HG03469 (cell line): ENCODE data around the gene EPDR1.
"Not testable (repeated sequence)": the region's sequence is repeated elsewhere in the genome, so short reads cannot be mapped to it uniquely, and the experiment has no call there.

Experiments
- ATAC-seq: cut with Tn5 transposase; IDR thresholded peaks from one replicate; pipeline ENCODE4 v1.9.1; 2021; ENCODE audit warnings: mild to moderate bottlenecking, moderate library complexity, moderate number of reproducible peaks; ENCODE audit not compliant: unreplicated experiment

Gene EPDR1

GRCh38 chr7:37927773-37928444 lies 7.5 kb downstream of the EPDR1 start:
- no peak for ATAC-seq

- no peak for ATAC-seq
Observed at GRCh38 chr7:37928878-37929277, 8.4 kb downstream of the EPDR1 start.

GRCh38 chr7:37930226-37930948 lies 9.9 kb downstream of the EPDR1 start:
- no peak for ATAC-seq

GRCh38 chr7:37932543-37932942 lies 12.1 kb downstream of the EPDR1 start:
- no peak for ATAC-seq

GRCh38 chr7:37933018-37933566 lies 12.7 kb downstream of the EPDR1 start:
- no peak for ATAC-seq

- ATAC-seq, result no peak
Observed at GRCh38 chr7:37942934-37943610, 22.6 kb downstream of the EPDR1 start.

- no peak for ATAC-seq
Observed at GRCh38 chr7:37943905-37944736, 23.7 kb downstream of the EPDR1 start.

GRCh38 chr7:37944737-37945054 lies 24.3 kb downstream of the EPDR1 start:
- ATAC-seq, result no peak

GRCh38 chr7:37945336-37945735 lies 24.9 kb downstream of the EPDR1 start:
- ATAC-seq, result no peak

GRCh38 chr7:37947138-37947940 lies 26.9 kb downstream of the EPDR1 start:
- no peak for ATAC-seq

- ATAC-seq, result no peak
Observed at GRCh38 chr7:37947941-37948210, 27.4 kb downstream of the EPDR1 start.

GRCh38 chr7:37952240-37952639 lies 31.8 kb downstream of the EPDR1 start:
- ATAC-seq, result no peak

- ATAC-seq, result not testable (repeated sequence)
Observed at GRCh38 chr7:37954217-37954616, 33.8 kb downstream of the EPDR1 start.

- ATAC-seq, result no peak
Observed at GRCh38 chr7:37956791-37957190, 36.4 kb downstream of the EPDR1 start.

- no peak for ATAC-seq
Observed at GRCh38 chr7:37957221-37957970, 37.0 kb downstream of the EPDR1 start.

- ATAC-seq, result no peak
Observed at GRCh38 chr7:37960483-37960882, 40.0 kb downstream of the EPDR1 start.

GRCh38 chr7:37961251-37961650 lies 40.8 kb downstream of the EPDR1 start:
- ATAC-seq, result no peak

- no peak for ATAC-seq
Observed at GRCh38 chr7:37964196-37964595, 43.8 kb downstream of the EPDR1 start.

- ATAC-seq, result no peak
Observed at GRCh38 chr7:37970211-37970610, 49.8 kb downstream of the EPDR1 start.

- ATAC-seq, result no peak
Observed at GRCh38 chr7:37971491-37971890, 51.1 kb downstream of the EPDR1 start.
